GM21360 (cell line): ENCODE results near the gene IQCK.

Experiments
- ATAC-seq: cut with Tn5 transposase; IDR thresholded peaks from one replicate; pipeline ENCODE4 v1.9.1; 2021; ENCODE audit warnings: mild to moderate bottlenecking, moderate library complexity; ENCODE audit not compliant: unreplicated experiment

The IQCK gene

DNA sequence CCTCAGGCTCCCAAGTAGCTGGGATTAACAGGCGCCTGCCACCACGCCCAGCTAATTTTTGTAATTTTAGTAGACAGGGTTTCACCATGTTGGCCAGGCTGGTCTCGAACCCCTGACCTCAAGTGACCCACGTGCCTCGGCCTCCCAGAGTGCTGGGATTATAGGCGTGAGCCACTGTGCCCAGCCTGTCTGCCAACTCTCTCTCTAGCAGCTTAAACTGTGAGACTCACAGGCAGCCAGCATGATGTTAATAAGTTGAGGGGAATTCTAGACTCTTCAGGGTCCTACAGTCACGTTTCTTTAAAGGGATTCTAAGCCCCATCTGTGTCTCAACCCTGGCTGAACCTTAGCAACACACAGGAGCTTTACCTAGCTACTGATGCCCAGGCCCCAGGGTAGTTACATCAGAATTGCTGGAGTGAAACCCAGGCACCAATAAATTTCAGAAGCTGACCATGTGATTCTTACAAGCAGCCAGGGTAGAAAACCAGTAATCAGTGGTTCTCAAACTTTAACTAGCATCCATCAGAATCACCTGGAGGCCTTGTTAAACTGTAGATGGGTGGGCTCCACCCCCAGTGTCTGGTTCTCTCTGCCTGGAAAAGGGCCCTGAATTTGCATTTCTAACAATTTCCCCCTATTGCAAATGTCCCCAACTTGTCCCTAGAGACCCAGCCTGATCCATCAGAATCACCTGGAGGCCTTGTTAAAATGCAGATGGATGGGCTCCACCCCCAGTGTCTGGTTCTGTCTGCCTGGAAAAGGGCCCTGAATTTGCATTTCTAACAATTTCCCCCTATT, 135.9 kb downstream of the IQCK start:
- no peak for ATAC-seq

DNA sequence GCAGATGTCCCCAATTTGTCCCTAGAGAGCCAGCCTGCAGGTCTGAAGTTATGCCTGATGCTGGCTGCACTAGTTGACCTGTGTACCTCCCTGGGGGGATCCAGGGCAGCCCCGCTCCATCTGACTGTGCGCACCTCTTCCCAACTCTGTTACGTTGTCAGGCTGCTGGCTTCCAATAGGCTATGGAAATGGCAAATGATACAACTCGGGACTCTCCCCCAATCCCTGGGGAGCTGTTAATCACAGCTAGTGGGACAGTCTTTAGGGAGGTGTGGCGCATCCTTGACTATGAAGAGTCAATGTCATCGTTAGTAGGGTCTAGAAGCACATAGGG, 136.4 kb downstream of the IQCK start:
- ATAC-seq, result no peak

GRCh38 chr16:19856120-19856519, 138.0 kb downstream of the IQCK start:
- no peak for ATAC-seq

DNA sequence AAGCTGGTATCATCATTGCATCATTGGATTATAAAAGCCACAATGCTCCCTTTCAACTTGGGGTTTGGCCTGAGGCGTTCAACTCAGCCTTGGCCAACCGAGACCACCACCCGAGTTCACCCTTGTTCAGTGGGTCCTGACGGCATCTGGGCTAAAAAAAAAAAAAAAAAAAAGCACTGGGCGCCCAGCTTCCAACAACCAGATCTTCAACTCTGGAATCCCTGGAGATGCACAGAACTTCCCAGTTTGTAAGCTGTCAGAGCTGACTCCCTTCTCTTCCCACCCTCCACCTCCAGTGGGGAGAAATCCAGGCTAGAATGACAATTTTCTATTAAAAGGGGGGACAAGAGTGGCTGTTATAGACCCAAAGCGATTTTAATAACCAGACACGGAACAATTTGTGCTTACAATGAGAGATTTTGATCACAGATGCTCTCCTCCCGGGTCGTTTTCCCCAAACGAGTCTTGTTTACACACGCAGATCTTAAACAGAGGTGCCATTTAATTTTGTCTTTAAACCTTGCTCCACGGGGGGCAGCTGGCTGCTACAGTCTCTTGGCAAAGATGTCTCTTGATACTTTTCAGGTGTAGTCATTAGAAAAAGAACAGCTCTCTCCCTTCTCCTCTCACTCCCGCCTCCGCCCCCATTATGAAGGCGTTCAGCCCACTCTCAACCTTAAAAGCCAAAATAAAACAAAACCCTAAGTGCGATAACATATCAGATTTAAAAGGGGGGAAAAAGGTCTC, 139.7 kb downstream of the IQCK start:
- ATAC-seq, result no peak

GRCh38 chr16:19858340-19859018, 140.4 kb downstream of the IQCK start:
- no peak for ATAC-seq

DNA sequence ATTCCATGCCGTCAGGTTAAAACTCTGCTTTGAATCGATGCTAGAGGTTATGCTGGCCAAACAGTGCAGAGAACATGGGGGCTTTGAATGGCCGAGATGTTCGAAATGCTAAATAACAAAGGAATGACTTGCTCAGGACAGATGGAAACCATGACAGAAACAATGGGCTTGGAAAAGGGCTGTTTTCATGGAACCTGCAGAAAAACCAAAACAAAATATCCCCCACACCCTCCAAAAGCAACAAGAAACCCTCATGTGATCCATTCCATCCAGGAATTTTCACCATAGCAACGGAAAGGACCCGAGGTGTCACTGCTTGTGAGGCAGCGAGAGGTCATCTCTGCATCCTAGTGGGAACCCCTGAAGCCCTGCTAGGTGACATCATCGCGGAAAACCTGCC, 141.1 kb downstream of the IQCK start:
- no peak for ATAC-seq

GRCh38 chr16:19859603-19860002, 141.5 kb downstream of the IQCK start:
- no peak for ATAC-seq

GRCh38 chr16:19860166-19861041, 142.3 kb downstream of the IQCK start:
- no peak for ATAC-seq

DNA sequence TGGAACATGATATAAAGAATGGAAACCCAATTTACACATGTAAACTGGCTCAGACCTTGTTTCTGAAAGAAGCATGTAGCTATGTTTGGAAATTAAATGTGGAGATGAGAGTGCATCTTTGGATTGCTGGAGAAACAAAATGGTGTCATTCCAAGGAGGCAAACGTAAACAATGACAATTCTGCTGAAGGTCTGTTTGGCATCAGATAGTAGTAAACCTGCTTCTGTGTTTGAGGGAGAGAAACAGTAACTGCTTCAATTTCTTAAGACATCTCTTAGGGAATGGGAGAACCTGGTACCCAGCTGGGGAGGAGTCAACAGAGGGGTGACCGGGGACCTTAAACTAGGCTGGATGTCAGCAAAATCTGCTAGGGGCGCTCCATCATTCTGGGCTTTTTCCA, 143.1 kb downstream of the IQCK start:
- ATAC-seq, result no peak

DNA sequence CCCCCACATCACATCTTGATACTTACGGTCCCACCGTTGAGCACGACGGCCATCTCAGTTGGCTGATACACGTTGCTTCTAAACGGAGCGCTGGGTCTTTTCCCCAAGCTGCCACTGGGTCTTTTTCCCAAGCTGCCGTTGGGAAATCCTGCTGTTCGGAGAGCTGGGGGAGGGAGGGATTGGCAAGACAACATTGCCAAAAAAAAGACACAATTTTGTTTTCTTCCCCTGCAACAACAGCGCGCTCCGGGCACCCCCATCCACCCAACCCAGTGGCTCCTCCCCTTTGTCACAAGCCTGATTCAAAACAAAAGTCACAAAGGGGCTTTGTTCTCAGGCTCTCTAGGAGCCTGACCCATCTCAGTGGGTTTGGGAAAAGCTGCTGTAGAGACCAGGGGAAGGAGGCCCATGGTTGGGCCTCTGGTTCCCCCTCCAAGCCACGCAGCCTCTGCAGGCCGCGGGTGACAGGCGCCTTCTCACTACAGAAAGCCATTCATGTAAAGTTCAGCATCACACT, 143.8 kb downstream of the IQCK start:
- no peak for ATAC-seq

- no peak for ATAC-seq
These were observed 145.9 kb downstream of the IQCK start for GRCh38 chr16:19863990-19864389.

DNA sequence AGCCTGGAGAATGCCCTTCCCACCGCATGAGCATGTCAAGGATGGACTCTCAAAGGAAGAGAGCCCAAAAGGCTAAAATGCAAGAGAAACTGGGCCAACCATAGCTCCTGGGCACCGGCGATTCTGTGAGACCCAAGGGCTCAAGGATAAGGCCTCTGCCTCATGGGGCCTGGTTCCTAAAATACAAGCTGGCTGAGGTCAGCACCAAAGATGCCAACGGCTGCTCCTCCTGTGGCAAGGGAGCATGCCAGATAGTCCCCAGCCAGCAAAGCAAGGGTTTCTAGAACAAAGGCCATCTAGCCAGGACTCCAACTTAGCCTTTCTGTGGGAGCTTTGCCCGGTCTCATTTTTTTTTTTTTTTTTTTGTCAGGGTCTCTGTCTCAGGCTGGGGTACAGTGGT, 146.5 kb downstream of the IQCK start:
- no peak for ATAC-seq

DNA sequence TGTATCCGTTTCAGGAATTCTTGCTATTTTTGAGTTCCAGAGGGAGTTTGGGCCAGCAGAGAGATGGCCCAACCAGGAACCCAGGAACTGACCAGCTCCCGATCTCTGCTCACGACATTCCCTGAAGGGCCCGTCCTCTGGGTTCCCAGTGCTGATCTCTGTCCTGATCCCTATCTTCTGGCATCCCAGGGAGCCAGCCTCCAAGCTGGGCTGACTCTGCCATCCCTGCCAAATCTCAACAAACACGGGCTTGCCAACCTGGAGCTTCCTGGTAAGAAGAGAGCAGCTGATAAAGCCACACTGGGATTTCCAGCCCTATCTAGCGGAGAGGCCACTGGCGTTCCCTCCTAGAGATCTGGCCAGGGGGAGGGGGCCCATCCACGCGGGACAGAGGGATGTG, 150.3 kb downstream of the IQCK start:
- ATAC-seq, result no peak

DNA sequence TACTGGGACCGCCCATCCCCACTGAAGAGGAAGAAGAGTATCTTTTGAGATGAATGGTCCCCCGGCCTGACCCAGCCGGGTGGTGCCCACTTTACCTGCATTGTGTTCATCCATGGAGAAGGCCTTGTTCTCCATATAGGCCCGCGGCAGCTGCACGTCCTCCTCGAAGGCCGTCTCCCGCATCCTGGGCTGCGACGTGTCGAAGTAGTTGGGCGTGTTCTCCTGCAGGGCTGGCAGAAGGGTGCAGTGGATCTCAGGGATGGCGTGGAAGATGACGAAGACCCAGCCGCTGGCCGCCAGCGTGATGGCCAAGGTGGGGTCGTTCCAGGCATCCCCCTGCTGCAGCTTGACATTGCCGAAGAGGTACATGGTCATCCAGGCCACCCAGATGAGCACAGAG, 153.7 kb downstream of the IQCK start:
- no peak for ATAC-seq

GRCh38 chr16:19872179-19872863, 154.2 kb downstream of the IQCK start:
- no peak for ATAC-seq

- ATAC-seq, result no peak
These were observed 154.9 kb downstream of the IQCK start for GRCh38 chr16:19872935-19873334.

DNA sequence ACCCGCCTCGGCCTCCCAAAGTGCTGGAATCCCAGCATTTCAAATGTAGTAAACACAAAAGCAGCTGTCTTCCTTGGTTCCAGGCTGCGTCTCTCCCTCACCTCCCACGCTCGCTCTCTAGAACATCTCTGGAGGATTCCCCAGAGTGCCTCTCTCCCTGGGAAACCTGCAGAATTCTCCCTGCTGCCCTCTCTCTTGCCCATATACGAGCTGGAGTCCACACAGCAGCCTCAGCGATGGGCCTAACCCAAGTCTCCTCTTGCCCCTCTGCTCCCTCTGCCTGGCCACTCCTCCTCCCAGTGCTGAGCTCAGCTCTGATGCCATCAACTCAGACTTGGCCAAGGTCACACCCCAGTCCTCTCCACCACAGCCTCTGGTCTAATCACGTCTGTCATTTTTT, 156.0 kb downstream of the IQCK start:
- no peak for ATAC-seq

- ATAC-seq, result no peak
These were observed 156.9 kb downstream of the IQCK start for GRCh38 chr16:19874851-19875546.

GRCh38 chr16:19875900-19876299, 157.8 kb downstream of the IQCK start:
- no peak for ATAC-seq
